Erythroblast (primary cell): ENCODE results near the gene ITPR2.

Experiments
- DNase-seq, 2 experiments: peaks; one replicate each; lab custom pipeline; 2025; lab: John Stamatoyannopoulos, UW
- GATA1 ChIP-seq: IDR thresholded peaks from 2 replicates; pipeline ENCODE4 v1.6.1; 2011; ENCODE audit warnings: low read depth, mild to moderate bottlenecking, control low read depth, low read length, moderate library complexity
- POLR2A ChIP-seq: IDR thresholded peaks from 2 replicates; pipeline ENCODE4 v1.6.1; 2011; ENCODE audit warnings: mild to moderate bottlenecking, low read length

Gene ITPR2

GRCh38 chr12:26429070-26429691, 403.8 kb downstream of the ITPR2 start:
- DNase-seq: no peak
- TF ChIP-seq GATA1: no peak
- TF ChIP-seq POLR2A: no peak

- DNase-seq: no peak
- no peak for TF ChIP-seq POLR2A
- TF ChIP-seq GATA1: no peak
Measured at GRCh38 chr12:26428420-26428819, 404.6 kb downstream of the ITPR2 start.

- no peak for DNase-seq
- no peak for TF ChIP-seq GATA1
- TF ChIP-seq POLR2A: no peak
Measured at GRCh38 chr12:26426652-26427051, 406.3 kb downstream of the ITPR2 start.

GRCh38 chr12:26425587-26426260, 407.3 kb downstream of the ITPR2 start:
- TF ChIP-seq POLR2A (no peak), GATA1 (no peak)
- DNase-seq: no peak

GRCh38 chr12:26422839-26423398, 410.1 kb downstream of the ITPR2 start:
- no peak for TF ChIP-seq POLR2A
- no peak for TF ChIP-seq GATA1
- no peak for DNase-seq

GRCh38 chr12:26416550-26416949, 416.4 kb downstream of the ITPR2 start:
- no peak for DNase-seq
- TF ChIP-seq POLR2A: no peak
- TF ChIP-seq GATA1: no peak

GRCh38 chr12:26410689-26411088, 422.3 kb downstream of the ITPR2 start:
- no peak for TF ChIP-seq POLR2A
- no peak for TF ChIP-seq GATA1
- DNase-seq: no peak

- no peak for DNase-seq
- TF ChIP-seq GATA1 (no peak), POLR2A (no peak)
Measured at GRCh38 chr12:26406813-26407212, 426.2 kb downstream of the ITPR2 start.

- no peak for TF ChIP-seq POLR2A
- no peak for TF ChIP-seq GATA1
- DNase-seq: no peak
Measured at GRCh38 chr12:26406391-26406790, 426.6 kb downstream of the ITPR2 start.

GRCh38 chr12:26403601-26404000, 429.4 kb downstream of the ITPR2 start:
- TF ChIP-seq GATA1 (no peak), POLR2A (no peak)
- DNase-seq: no peak

GRCh38 chr12:26402648-26403047, 430.3 kb downstream of the ITPR2 start:
- no peak for TF ChIP-seq POLR2A
- DNase-seq: no peak

GRCh38 chr12:26401874-26402273, 431.1 kb downstream of the ITPR2 start:
- DNase-seq: no peak
- TF ChIP-seq POLR2A (no peak), GATA1 (no peak)

- no peak for DNase-seq
- TF ChIP-seq GATA1: no peak
- no peak for TF ChIP-seq POLR2A
Measured at GRCh38 chr12:26400627-26401026, 432.4 kb downstream of the ITPR2 start.

GRCh38 chr12:26399381-26399780, 433.6 kb downstream of the ITPR2 start:
- TF ChIP-seq POLR2A (no peak), GATA1 (no peak)
- no peak for DNase-seq

GRCh38 chr12:26396402-26396801, 436.6 kb downstream of the ITPR2 start:
- TF ChIP-seq POLR2A: no peak
- TF ChIP-seq GATA1: no peak
- no peak for DNase-seq

- no peak for DNase-seq
- no peak for TF ChIP-seq POLR2A
- no peak for TF ChIP-seq GATA1
Measured at GRCh38 chr12:26389343-26389742, 443.7 kb downstream of the ITPR2 start.
